Gastrocnemius medialis (tissue), 4 donors: ENCODE data around the gene GDF11. TPM values are rescaled to one million over a fixed set of nuclear protein-coding genes. Genes with fewer than 3 reads are reported as not detected.

Source experiments
- ATAC-seq, 2 donors: fragments of 150-250 bp; one replicate each; pipeline ENCODE4 v1.9.1; 2016
- DNase-seq, 2 donors: peaks; one replicate each; pipeline ENCODE4 v3.0.0-alpha.2; 2019
- H3K27ac ChIP-seq, 4 donors: fragments of 200-600 bp; sonication (generic); 1 replicate in 1 of 4; 2 replicates in 3 of 4; pipeline ENCODE4 v1.5.1; 2016 to 2018; ENCODE audit warnings: mild to moderate bottlenecking in 2 of 4, moderate library complexity in 1 of 4
- H3K27me3 ChIP-seq, 3 donors: fragments of 200-600 bp; sonication (generic) in 2 of 3; 1 replicate in 1 of 3; 2 replicates in 2 of 3; pipeline versions ENCODE4 v1.5.1 to v1.6.0; 2016 to 2019; ENCODE audit warnings: mild to moderate bottlenecking in 1 of 3, moderate library complexity in 1 of 3
- H3K36me3 ChIP-seq, 2 donors: fragments of 200-600 bp; sonication (generic) in 1 of 2; one replicate each; pipeline ENCODE4 v1.5.1; 2017 to 2018
- H3K4me1 ChIP-seq, 2 donors: fragments of 200-600 bp; sonication (generic) in 1 of 2; one replicate each; pipeline ENCODE4 v1.5.1; 2016 to 2017; ENCODE audit warnings: mild to moderate bottlenecking in 2 of 2
- H3K4me3 ChIP-seq, 4 donors: fragments of 200-600 bp; sonication (generic) in 3 of 4; 1 replicate in 1 of 4; 2 replicates in 3 of 4; pipeline ENCODE4 v1.5.1; 2016 to 2019; ENCODE audit warnings: mild to moderate bottlenecking in 2 of 4
- H3K9me3 ChIP-seq, 3 donors: fragments of 200-600 bp; sonication (generic) in 2 of 3; 1 replicate in 1 of 3; 2 replicates in 2 of 3; pipeline ENCODE4 v1.5.1; 2016 to 2019
- CTCF ChIP-seq, 5 experiments: fragments of 450-650 bp in 3 of 5; fragments of 200-600 bp in 2 of 5; sonication (generic) in 2 of 5; IDR thresholded peaks in 4 of 5; conservative IDR thresholded peaks in 1 of 5; 1 replicate in 4 of 5; 2 replicates in 1 of 5; pipeline ENCODE4 v1.5.1; 2016 to 2019; ENCODE audit warnings: antibody characterized with exemption in 5 of 5, mild to moderate bottlenecking in 3 of 5, moderate library complexity in 3 of 5
- POLR2A ChIP-seq, 2 donors: fragments of 450-650 bp; IDR thresholded peaks; one replicate each; pipeline ENCODE4 v1.6.1; 2017; ENCODE audit warnings: antibody characterized with exemption in 2 of 2, mild to moderate bottlenecking in 2 of 2, moderate library complexity in 2 of 2
- in situ Hi-C, 4 donors: fragments of 200-750 bp; cut with MboI; loops; one replicate each; pipeline versions ENCODE4 v1.15.0 to v1.8.0; 2017; ENCODE audit warnings: low sequenced_read_pairs in 4 of 4
- intact Hi-C: fragments of 100-400 bp; cut with DNase I; formaldehyde crosslinking; loops from one replicate; pipeline ENCODE4 v1.15.1; 2023; ENCODE audit warnings: low total_unique reads
- total RNA-seq, 4 donors: library from RNA; depleted of rRNA; stranded (reverse); fragments of >200 nt; gene quantifications; one replicate each; pipeline versions ENCODE4 v1.1.0 to v1.2.3, GENCODE V29; 2016

The GDF11 gene
- total RNA-seq, 4 donors from 2014 or later: 0.17 to 4.4 (median 1.1) TPM

DNA sequence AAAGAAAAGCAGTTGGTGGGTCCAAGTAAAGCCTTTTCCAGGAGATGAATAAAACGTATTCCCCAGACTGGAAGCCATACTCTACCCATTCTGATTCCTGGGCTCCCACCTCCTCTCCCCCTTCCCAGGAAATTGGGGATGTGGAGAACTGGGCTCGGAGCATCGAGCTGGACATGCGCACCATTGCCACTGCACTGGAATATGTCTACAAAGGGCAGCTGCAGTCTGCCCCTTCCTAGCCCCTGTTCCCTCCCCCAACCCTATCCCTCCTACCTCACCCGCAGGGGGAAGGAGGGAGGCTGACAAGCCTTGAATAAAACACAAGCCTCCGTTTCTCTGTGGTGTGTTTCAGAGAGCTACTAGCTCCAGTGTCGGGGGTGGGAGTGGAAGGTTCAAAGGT, 23.6 kb upstream of the GDF11 start:
- in situ Hi-C loops: loop anchor here in 2 of 4 donors (5.0 to 25.0 kb wide), 2 partner anchors 42 to 1732 kb away; partner anchors contain the start of gene HOXC10 (in 1 of the 2)
- DNase-seq (no peak), ATAC-seq (no peak)
- H3K27ac ChIP-seq: peak overlapping the region; percentile 95 to 100 (median 99)
- H3K9me3 ChIP-seq: no peaks in the 10 kb centered on the region
- peaks cover 0 to 3% of the 10 kb centered on the region in 2 donors for H3K36me3 ChIP-seq
- H3K4me3 ChIP-seq: no peak overlapping the region
- no peaks in the 10 kb centered on the region for H3K27me3 ChIP-seq
- H3K4me1 ChIP-seq: peaks cover 67 to 78% of the 10 kb centered on the region in 2 donors
- intact Hi-C loops: loop anchor here (5.0 to 10.0 kb wide), 2 partner anchors 503 to 545 kb away; partner anchors contain the start of genes COQ10A, NABP2 and RNF41
- no peak for TF ChIP-seq POLR2A (IDR thresholded peaks at IDR 0.05)
- no peak for TF ChIP-seq CTCF (IDR thresholded peaks at IDR 0.05 in 4 of 5, conservative IDR thresholded peaks at IDR 0.05 in 1 of 5)

DNA sequence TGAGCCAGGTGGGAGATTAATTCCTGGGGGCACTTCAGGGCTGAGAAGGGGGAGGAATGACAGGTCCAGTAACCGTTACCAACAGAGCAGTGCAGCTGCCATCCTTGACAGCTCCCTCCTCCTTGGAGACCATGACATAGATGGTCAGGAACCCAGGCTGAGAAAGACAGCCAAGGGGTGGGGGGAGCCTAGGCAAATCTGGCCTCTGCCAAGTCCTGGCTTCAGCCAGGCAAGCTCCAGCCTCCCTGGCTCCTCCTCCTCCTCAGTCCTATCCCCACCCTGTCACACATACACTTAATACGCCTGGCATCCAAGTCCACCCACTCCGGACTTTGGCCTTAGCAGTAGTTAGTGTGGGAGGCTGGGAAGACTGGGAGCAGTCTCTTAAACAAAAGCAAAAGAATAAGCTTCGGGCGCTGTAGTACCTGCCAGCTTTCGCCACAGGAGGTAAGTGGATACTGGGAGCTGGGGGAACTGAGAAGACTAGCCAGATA, 22.8 kb upstream of the GDF11 start, which contains the start of gene RDH5:
RDH5 (plus strand) TSS at position 323 of the 494 bp plus-strand sequence. CDS start 792 bp downstream, outside the sequence.
- peak within 1 kb of the TSS in 1 of 4 donors; percentile 28 for H3K4me3 ChIP-seq
- DNase-seq: peak; percentile 76 to 88
- peaks cover 0 to 10% of the 10 kb centered on the region in 2 donors for H3K36me3 ChIP-seq
- peak; percentile 31 to 48 for ATAC-seq
- in situ Hi-C loops (loop anchor here in 2 of 4 donors (5.0 to 25.0 kb wide), 3 partner anchors 38 to 1733 kb away; partner anchors contain the start of gene HOXC10 (in 1 of the 2)), intact Hi-C loops (loop anchor here (2.0 to 10.0 kb wide), 7 partner anchors 15 to 1725 kb away; partner anchors contain the start of genes BAZ2A, NAB2 and NACA)
- H3K27me3 ChIP-seq: no peaks in the 10 kb centered on the region
- peaks cover 61 to 79% of the 10 kb centered on the region in 2 donors for H3K4me1 ChIP-seq
- peak within 1 kb of the TSS; percentile 95 to 100 (median 99) for H3K27ac ChIP-seq
- no peak for TF ChIP-seq CTCF (IDR thresholded peaks at IDR 0.05 in 4 of 5, conservative IDR thresholded peaks at IDR 0.05 in 1 of 5)
- peak in 1 of 2 donors; percentile 40 for TF ChIP-seq POLR2A (IDR thresholded peaks at IDR 0.05)
- no peaks in the 10 kb centered on the region for H3K9me3 ChIP-seq

GRCh38 chr12:55720894-55721444, 22.0 kb upstream of the GDF11 start:
- ATAC-seq (peak; percentile 66 to 70), DNase-seq (peak; percentile 84 to 93)
- intact Hi-C loops (loop anchor here (1.0 to 10.0 kb wide), 8 partner anchors 16 to 1726 kb away; partner anchors contain the start of genes BAZ2A, NAB2 and NACA), in situ Hi-C loops (loop anchor here in 2 of 4 donors (5.0 to 25.0 kb wide), 3 partner anchors 39 to 1734 kb away; partner anchors contain the start of gene HOXC10 (in 1 of the 2))
- Histone ChIP-seq H3K4me1 (peaks cover 56 to 72% of the 10 kb centered on the region in 2 donors), H3K36me3 (peaks cover 0 to 18% of the 10 kb centered on the region in 2 donors), H3K27me3 (no peaks in the 10 kb centered on the region), H3K9me3 (no peaks in the 10 kb centered on the region), H3K4me3 (peak overlapping the region in 1 of 4 donors; percentile 28), H3K27ac (peak overlapping the region; percentile 95 to 100 (median 99))
- TF ChIP-seq POLR2A (IDR thresholded peaks at IDR 0.05) (no peak), CTCF (IDR thresholded peaks at IDR 0.05 in 4 of 5, conservative IDR thresholded peaks at IDR 0.05 in 1 of 5) (peak; percentile 74 to 82 (median 78))

DNA sequence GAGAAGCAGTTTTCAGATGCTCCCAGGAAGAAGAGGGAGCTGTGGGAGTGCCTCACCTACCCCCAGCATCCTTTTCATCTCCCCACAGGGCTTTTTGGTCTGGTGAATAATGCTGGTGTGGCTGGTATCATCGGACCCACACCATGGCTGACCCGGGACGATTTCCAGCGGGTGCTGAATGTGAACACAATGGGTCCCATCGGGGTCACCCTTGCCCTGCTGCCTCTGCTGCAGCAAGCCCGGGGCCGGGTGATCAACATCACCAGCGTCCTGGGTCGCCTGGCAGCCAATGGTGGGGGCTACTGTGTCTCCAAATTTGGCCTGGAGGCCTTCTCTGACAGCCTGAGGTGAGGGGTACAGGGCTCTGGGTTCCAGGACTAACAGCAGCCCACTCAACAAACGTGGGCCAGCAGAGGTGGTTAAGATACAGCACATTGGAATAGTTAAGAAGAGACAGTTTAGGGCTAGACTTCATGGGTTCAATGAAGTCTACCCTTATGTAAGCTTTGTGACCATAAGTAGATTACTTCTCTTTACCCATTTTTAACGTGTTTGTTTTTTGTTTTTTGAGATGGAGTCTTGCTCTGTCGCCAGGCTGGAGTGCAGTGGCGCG, 21.2 kb upstream of the GDF11 start:
- H3K27me3 ChIP-seq: no peaks in the 10 kb centered on the region
- peaks cover 57 to 74% of the 10 kb centered on the region in 2 donors for H3K4me1 ChIP-seq
- peaks cover 0 to 25% of the 10 kb centered on the region in 2 donors for H3K36me3 ChIP-seq
- no peak for ATAC-seq
- no peaks in the 10 kb centered on the region for H3K9me3 ChIP-seq
- intact Hi-C loops: loop anchor here (1.0 to 10.0 kb wide), 8 partner anchors 17 to 1727 kb away; partner anchors contain the start of genes BAZ2A, NAB2 and NACA
- H3K4me3 ChIP-seq: no peak overlapping the region
- DNase-seq: peak in 1 of 2 donors; percentile 36
- in situ Hi-C loops: loop anchor here in 2 of 4 donors (5.0 to 25.0 kb wide), 3 partner anchors 39 to 1734 kb away; partner anchors contain the start of gene HOXC10 (in 1 of the 2)
- H3K27ac ChIP-seq: peak overlapping the region; percentile 95 to 100 (median 99)
- TF ChIP-seq POLR2A (IDR thresholded peaks at IDR 0.05) (no peak), CTCF (IDR thresholded peaks at IDR 0.05 in 4 of 5, conservative IDR thresholded peaks at IDR 0.05 in 1 of 5) (no peak)
